ENCODE data around the gene SLC6A9. TPM values are rescaled to one million over a fixed set of nuclear protein-coding genes. Genes with fewer than 3 reads are reported as not detected.

Gene SLC6A9
- total and polyA plus RNA-seq, 2 of the 8 experiments (the other 6 are each of a cell fraction or from before 2014, with no cell fraction given), result 20.2 to 24.2 TPM

- Histone ChIP-seq H3K23me2 (ENCODE audit: low read depth, low read length) (no peaks in the 10 kb centered on the region; the same call in 1 of the 2 replicates), H3K56ac (replicated peaks; ENCODE audit: insufficient read length, low read depth, low read length) (no peak overlapping the region), H2BK12ac (ENCODE audit: low read depth, low read length) (no peak overlapping the region), H3K4me2 (ENCODE audit: insufficient read depth in 1 of 2, low read depth in 2 of 2, low read length in 2 of 2) (no peak overlapping the region), H2AK5ac (ENCODE audit: low read depth, low read length) (no peak overlapping the region), H3K14ac (ENCODE audit: insufficient read length) (no peak overlapping the region), H2BK5ac (ENCODE audit: low read depth, low read length) (no peak overlapping the region), H2BK15ac (ENCODE audit: low read length) (no peak overlapping the region), H4K20me1 (replicated peaks in 1 of 2; ENCODE audit: control insufficient read depth in 1 of 2, insufficient read depth in 2 of 2, low read length in 2 of 2) (no peaks in the 10 kb centered on the region), H2BK120ac (replicated peaks; ENCODE audit: low read depth, low read length) (no peak overlapping the region), H3K79me1 (ENCODE audit: low read depth, low read length) (no peaks in the 10 kb centered on the region), H3K9ac (replicated peaks in 1 of 4; ENCODE audit: extremely low read depth in 1 of 4, low read depth in 3 of 4, low read length in 3 of 4) (no peak overlapping the region), H2AFZ (ENCODE audit: low read length) (no peak overlapping the region), H3K4me3 (ENCODE audit: extremely low read depth in 1 of 4, insufficient read depth in 2 of 4, low read depth in 3 of 4, low read length in 4 of 4) (no peak overlapping the region), H4K5ac (ENCODE audit: insufficient read length, low read depth, low read length) (no peak overlapping the region), H3K27ac (ENCODE audit: low read depth, low read length) (no peak overlapping the region), H3K9me3 (ENCODE audit: insufficient read depth in 2 of 2, low read depth in 1 of 2, low read length in 1 of 2) (no peaks in the 10 kb centered on the region), H3K4ac (replicated peaks; ENCODE audit: insufficient read length, low read depth, low read length) (no peak overlapping the region), H3K79me2 (ENCODE audit: control insufficient read depth in 1 of 2, insufficient read depth in 2 of 2, low read length in 2 of 2) (no peaks in the 10 kb centered on the region), H3K23ac (ENCODE audit: insufficient read length) (no peak overlapping the region), H2BK20ac (ENCODE audit: low read length) (no peak overlapping the region), H3K18ac (ENCODE audit: extremely low read depth, low read length) (no peak overlapping the region), H4K8ac (ENCODE audit: extremely low read depth, insufficient read depth, low read length) (no peak overlapping the region), H4K91ac (replicated peaks; ENCODE audit: insufficient read length, low read length) (no peak overlapping the region), H3K27me3 (replicated peaks in 1 of 4; ENCODE audit: control insufficient read depth in 3 of 4, extremely low read depth in 1 of 4, insufficient read depth in 3 of 4, low read length in 3 of 4) (no peaks in the 10 kb centered on the region), H3K4me1 (replicated peaks in 1 of 4; ENCODE audit: control insufficient read depth in 3 of 4, insufficient read depth in 4 of 4, low read length in 3 of 4) (peaks cover 0 to 4% (median 2%) of the 10 kb centered on the region in 4 experiments; a peak in 2 of 7 replicates), H3K36me3 (ENCODE audit: control insufficient read depth in 2 of 4, insufficient read depth in 4 of 4, low read length in 3 of 4) (no peaks in the 10 kb centered on the region)
- TF ChIP-seq SIX5 (IDR thresholded peaks at IDR 0.05; ENCODE audit: low read depth, low read length) (no peak), CHD2 (IDR thresholded peaks at IDR 0.05; ENCODE audit: low read length) (no peak)
- CTCF ChIA-PET (ENCODE audit: partially characterized antibody), result interaction anchor here (2.0 kb wide), 1 partner anchor 16 kb away, joined by 7 read pairs; no protein-coding TSS in a partner anchor
- 88% methylated on average over 5 of the region's 5 CpGs; no CpG with 5 or more reads in 1 of the 2 experiments for WGBS, 2 experiments (ENCODE audit: extremely low coverage in 1 of 2, insufficient coverage in 1 of 2, insufficient read length in 1 of 2, insufficient replicate concordance in 2 of 2, low coverage in 1 of 2, low lambda C conversion rate in 2 of 2, missing lambda C conversion rate in 1 of 2)
- FAIRE-seq (no peak), DNase-seq (ENCODE audit: low read depth in 1 of 2, low spot score in 2 of 2) (no peak)
- POLR2A ChIA-PET (ENCODE audit: partially characterized antibody), result interaction anchor here (1.2 kb wide), 1 partner anchor 46 kb away, joined by 3 read pairs; the partner anchor contains the start of gene SLC6A9
Observed at GRCh38 chr1:44077421-44077820, 46.2 kb upstream of the SLC6A9 start.

Data from H1 (cell line).